ENCODE measurements around the gene PLSCR4.

DNA sequence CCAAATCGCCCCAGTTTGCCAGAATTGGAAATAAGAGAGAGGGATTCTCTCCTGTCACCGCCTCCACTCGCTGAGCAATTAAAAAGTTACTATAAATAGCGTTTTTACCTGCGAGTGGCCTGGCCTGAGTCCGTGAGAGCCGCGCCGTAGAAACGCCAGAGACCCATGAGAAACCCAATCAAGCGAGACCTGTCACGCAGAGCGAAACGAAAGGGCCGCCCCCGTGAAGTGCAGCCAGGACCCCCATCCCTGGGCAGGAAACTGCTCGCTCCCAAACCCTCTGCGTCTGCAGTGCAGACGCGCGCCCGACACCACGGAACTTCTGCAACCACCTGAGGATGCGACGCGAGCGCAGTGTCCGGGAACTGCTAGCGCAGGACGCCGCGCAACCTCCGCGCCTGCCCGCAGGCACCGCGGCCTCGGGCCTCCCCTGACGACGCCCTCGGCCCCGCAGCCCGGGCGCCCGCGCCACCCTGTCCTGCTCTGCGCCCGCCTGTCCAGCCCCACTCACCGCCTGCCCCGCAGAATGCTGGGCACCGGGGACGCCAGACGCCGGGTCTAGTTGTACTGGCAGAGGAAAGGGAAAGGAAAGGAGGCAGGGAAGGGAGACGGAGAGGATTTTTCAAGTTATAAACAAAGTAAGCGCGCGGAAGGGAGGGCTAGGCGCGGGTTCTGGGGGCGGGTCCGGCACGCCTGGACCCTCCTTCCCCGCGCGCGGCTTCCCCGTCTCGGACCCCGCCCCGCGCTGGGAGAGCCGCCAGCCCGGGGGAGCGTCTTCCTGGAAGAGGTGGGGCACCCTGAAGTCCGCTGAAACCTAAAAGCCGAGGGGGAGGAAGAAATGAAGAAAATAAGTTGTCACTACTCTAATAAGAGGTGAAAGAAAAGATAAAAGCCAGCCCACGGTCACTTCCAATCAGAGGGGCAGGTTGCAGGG, at the start of gene PLSCR4:
- TF ChIP-seq, protein P1, sequence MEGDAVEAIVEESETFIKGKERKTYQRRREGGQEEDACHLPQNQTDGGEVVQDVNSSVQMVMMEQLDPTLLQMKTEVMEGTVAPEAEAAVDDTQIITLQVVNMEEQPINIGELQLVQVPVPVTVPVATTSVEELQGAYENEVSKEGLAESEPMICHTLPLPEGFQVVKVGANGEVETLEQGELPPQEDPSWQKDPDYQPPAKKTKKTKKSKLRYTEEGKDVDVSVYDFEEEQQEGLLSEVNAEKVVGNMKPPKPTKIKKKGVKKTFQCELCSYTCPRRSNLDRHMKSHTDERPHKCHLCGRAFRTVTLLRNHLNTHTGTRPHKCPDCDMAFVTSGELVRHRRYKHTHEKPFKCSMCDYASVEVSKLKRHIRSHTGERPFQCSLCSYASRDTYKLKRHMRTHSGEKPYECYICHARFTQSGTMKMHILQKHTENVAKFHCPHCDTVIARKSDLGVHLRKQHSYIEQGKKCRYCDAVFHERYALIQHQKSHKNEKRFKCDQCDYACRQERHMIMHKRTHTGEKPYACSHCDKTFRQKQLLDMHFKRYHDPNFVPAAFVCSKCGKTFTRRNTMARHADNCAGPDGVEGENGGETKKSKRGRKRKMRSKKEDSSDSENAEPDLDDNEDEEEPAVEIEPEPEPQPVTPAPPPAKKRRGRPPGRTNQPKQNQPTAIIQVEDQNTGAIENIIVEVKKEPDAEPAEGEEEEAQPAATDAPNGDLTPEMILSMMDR (IDR thresholded peaks at IDR 0.05) = peak in 3 of 7 experiments; percentile 3 to 18 (median 17)
- peak; percentile 6 to 30 (median 23) for TF ChIP-seq POLR2A (IDR thresholded peaks at IDR 0.05)
